Hematopoietic multipotent progenitor cell (in vitro differentiated cells): Measurements from ENCODE around the gene FRMD1. TPM values are rescaled to one million over a fixed set of nuclear protein-coding genes. Genes with fewer than 3 reads are reported as not detected.

Experiments used
- DNase-seq, 3 donors: peaks; one replicate each; pipeline ENCODE4 v3.0.0-alpha.2; 2011 to 2015; ENCODE audit warnings: low read depth in 2 of 3, low spot score in 2 of 3
- total RNA-seq: library from RNA; depleted of rRNA; stranded (reverse); fragments of >200 nt; gene quantifications from one replicate; pipeline ENCODE4 v1.2.3, GENCODE V29; 2012

Gene FRMD1
- total RNA-seq, 1 donor: not detected

DNA sequence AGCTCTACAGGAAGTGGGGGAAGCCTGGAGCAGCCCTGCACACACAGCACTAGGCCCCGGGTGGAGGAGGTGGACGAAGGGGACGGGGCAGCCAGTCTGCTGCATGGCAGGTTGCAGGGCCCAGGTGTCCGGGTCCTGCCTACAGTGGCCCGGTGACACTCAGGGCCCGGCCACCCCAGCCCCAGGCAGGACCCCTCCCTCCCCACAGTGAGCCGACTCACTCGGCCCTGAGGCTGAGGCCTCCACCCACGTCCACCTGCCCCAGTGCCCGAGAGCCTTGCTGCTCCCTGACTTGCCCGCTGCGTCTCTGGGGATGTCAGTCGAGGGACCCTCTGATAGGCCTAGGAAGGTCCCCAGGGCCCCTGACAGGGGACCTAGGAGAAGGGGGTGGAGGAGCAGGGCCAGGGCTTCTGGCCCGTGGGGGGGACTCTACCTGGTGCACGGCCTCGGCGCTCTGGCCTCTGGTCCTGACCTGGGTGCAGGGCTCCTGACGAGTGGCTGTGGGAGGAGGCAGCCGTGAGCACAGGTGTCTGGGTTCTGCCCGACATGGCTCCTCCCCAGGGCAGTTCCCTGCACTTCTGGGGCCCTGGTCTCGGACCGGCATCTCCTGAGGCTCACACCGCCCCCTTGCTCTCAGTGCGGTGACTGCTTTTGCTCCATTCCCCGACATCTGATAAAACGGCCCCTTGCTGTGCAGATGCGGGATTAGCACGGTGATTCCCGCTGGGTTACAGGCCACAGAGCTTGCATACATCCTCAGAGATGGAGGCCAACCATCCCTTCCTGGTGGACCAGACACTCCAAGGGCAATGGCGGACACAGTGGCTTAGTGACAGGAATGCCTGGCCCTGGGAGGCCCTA, 20.1 kb downstream of the FRMD1 start:
- DNase-seq: no peak

- DNase-seq: no peak
Observed at GRCh38 chr6:168057836-168058235, 21.2 kb downstream of the FRMD1 start.

GRCh38 chr6:168056892-168057527, 22.0 kb downstream of the FRMD1 start:
- no peak for DNase-seq

DNA sequence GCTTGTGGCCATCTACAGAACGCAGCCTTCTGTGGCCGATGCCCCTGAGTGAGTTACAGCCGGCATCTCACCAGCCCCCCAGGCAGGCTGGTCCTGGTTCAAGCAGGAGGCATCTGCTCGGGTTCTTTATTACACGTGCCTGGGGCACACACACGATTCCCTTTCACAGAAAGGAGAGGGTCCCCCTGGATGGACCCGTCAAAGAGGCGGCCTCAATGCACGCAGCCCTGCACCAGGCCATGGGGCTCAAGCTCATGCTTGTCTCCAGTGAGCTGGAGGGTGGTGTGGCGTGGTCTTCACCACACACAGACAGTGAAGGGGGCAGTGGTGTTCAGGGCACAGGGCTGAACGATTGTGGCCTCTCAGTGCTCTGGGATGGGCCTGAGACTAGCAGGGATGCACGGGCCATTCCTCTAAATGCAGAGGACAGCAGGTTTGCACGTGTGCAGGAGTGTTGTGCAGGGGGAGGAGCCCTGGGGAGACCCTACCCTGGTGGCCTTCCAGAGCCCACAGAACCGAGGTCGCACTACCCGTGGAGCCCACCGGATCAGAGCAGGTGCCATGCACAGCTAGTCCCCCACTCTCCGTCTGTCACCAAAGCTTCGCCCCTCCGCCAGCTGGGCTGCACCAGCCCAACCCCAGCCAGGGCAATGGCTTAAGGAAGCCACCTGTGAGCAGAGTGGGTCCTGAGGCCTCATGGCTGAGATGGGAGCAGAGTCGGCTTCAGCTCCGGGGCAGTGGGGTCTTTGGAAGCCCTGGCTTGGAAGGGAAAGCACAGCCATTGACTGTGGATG, 23.1 kb downstream of the FRMD1 start:
- DNase-seq: no peak

DNA sequence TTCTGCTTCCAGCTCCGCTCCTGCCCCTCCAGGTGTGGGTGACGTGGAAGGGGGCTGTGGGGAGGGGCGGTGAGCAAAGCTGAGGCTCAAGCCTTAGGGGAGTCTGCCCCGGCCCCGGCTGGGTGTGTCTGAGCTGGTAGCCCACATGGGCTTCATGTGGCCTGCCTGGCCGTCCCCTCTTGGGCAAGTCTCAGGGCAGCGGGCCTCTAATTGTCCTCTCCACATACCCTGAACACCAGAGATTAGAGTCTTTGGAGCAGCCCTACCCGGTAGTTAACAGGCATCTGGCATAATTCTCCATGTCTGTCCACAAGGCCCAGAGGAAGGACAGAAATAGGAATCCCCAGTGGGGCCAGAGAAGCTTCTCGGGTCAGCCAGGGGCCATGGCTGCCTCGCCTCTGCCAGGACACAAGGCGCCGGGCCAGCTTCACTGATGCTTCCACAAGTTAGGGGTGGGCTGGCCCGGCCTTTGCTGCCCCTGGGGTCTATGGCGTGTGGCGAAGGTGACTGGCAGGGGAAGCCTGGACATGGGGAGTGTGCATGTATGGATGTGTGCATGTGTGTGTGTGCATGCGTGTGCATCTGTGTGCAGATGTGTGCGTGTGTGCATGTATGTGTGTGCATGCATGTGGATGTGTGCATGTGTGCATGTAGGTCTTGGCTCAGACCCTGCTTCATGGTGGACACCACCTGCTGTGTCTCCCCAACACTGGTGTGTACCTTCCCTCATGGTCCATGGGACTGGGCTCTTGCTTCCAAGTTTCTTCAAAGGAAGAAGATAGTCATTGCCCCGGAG, 24.0 kb downstream of the FRMD1 start:
- DNase-seq: no peak

- DNase-seq: no peak
Observed at GRCh38 chr6:168053957-168054471, 25.0 kb downstream of the FRMD1 start.

DNA sequence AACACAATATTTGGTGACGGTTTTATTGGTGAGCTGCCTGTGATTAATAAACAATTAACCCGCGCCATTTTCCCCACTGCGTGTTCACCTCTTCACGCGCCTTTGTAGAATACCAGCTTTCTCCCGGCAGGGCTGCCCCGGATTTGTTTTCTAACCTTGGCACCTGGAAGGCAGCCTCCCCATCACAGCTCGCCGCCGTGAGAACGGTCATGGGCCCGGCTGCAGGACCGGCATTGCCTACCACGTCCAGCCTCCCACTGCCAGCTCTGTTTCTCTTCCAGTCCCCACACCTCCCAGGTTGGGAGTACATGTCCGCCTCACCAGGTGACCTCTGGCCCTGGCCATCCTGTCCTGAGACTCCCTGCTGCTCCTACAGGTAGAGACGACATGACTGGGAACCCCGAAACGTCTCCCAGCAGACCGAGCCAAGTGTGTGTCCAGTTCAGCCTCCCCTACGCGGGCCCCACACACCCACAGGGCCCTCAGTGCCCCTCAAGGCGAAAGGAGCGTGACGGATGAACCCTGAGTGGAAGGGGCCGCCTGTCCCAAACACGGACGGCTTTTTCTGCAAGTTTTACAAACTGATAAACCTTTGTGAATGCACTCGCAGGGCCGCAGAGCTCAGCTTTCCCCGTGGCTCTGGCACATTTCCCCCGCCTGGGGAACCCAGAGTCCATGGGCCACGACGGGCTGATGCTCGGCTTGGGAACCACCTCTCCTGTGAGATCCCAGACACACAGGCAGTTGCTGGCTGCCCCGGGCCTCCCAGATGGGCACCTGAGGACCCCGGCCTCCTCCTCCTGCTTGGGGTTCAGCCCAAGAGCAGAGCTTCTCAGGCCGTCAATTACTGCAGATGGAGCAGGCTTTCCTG, 25.7 kb downstream of the FRMD1 start:
- no peak for DNase-seq

- no peak for DNase-seq
Observed at GRCh38 chr6:168052291-168052891, 26.6 kb downstream of the FRMD1 start.

GRCh38 chr6:168051648-168052047, 27.4 kb downstream of the FRMD1 start:
- no peak for DNase-seq

DNA sequence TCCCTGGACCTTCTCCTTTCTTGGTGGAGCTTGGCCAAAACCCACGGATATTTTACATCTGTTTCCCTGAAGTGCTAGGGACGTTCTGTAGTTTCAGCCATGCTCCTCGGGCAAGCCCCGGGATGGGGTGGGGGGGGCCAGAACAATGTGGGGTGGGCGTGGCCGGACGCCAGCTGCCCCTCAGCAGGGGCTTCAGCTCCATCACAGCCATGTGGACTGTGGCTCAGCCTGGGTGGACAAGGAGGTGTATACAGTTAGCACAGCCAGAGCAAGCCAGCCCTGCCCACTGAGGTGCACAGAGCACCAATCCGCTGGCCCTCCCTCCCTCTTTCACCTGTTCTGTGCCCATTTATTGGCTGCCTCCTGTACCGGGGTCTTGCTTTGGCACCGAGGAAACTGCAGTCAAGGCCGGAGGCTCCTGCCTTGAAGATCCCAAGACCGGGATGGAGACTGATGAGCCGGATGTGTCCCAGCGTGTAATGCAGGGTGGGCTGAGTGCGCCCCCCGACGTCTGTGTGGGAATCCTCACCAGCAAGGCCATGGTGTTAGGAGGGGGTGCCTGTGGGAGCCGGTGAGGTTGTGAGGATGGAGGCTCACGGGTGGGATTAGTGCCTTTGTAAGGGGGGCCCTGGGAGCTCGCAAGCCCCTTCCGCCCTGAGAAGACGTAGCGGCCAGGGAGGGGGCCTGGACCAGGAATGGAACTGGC, 28.0 kb downstream of the FRMD1 start:
- no peak for DNase-seq

DNA sequence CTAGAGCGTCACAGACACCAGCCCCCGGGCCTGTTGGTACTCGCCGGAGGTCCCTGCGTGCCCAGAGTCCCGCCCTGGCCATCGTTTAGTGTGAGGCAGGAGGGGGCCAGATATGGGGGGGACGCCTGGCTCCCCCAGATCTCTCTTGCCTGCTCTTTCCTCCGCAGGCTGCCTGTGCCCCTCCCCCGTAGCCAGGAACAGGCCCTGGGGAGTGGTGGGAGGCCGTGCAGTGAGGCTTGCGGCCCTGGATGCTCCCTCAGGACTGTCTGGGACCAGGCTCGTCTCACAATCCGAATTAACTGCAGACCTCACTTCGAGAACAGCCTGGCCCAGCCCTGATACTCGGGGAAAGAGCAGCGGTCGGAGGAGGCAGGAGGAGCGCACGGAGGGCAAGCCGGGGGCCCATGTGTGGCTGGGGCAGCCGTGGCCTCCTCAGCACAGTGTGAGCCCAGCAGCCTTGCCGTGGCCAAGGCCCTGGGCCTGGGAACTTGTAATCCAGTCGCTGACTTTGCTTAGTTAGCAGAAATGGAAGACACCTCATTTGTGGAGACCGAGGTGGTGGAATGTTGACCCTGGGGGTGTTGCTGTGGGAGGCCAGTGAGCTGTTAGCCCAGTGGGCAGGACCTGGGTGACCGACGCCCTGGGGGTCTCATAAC, 28.7 kb downstream of the FRMD1 start:
- no peak for DNase-seq

DNA sequence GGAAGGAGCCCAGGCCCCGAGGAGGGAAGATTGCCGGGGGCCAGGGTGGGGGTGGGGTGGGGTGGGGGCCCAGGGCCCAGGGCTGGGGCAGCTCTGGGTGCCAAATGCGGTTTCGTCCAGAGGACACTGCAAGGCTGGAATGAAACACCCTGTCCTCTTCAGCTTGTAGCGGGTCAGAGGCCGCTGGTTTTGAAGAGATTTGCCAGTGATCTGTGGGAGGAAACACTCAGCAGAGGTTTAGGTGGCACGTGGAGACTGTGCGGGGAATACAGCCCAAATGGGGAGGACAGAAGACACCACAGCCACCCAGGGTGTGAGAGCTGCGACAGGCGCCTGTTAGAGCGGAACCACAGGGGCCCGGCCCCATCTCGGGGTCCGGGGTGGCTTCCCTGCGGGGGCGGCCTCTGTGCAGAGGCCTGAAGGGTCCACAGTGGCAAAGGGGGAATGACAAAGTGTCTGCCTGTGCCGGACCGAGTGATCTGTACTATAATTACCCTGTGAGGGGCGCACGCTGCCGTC, 29.2 kb downstream of the FRMD1 start:
- no peak for DNase-seq

GRCh38 chr6:168049277-168049676, 29.7 kb downstream of the FRMD1 start:
- DNase-seq: no peak

DNA sequence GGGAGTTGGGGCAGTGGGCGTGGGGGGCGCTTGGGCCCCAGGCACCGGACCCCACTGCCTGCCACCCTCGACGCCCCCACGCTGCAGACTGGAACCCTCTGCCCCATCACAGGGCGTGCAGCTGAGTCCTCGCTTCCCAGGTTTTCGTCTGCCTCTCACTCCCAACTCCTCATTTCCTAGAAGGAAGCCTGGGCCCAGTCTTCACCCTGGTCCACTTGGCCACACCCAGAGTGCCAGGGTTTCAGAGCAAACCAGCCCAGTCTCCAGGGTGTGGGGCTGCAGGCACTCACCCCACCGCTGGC, 30.3 kb downstream of the FRMD1 start:
- DNase-seq: no peak

DNA sequence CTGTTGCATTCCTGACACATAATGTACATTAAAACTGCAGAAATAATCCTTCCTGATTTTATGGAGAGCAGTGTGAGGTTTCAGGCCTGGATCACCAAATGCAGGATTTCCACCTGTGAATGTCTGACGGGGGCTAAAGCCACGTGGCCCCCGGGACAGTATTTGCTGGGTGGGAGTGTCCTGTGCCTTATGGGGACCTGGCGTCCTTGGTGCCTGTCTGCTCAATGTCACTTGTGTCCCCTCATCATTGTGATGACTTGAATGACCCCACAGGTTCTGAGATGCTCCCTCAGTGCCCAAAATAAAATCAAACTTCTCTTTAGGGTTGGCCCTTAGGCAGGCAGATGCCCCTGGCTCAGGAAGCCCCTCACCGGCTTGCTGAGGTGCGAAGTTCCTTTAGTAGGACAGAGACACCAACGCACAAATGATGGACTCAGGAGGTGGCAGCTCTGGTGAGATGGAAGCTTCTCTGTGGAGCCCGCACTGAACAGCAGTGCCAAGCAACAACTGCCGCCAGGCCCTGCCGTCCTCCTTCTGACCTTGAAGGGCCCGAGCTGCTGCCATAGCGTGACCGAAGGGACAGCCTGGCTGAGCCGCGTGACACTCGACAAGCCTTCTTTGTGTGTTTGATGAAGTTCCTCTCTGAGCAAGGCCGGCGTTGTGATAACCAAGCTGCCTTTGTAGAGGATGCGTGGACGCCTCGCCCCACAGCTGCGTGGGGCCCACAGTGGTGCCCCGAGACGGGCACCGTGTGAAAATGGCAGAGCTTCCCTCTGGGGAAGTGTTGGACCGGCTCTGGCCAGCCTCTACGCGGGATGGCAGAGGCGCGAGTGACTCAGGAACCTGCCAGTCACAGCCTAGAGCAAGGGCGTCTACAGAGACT, 30.9 kb downstream of the FRMD1 start:
- DNase-seq: no peak

- DNase-seq: no peak
Observed at GRCh38 chr6:168046696-168047095, 32.3 kb downstream of the FRMD1 start.
